Right renal cortex interstitium (tissue), 3 donors: Measurements from ENCODE around the gene PCBP1. TPM values are rescaled to one million over a fixed set of nuclear protein-coding genes. Genes with fewer than 3 reads are reported as not detected.
"Not testable (repeated sequence)": the region's sequence is repeated elsewhere in the genome, so short reads cannot be mapped to it uniquely, and the experiment has no call there.

Source experiments
- DNase-seq, 3 donors: peaks; one replicate each; pipeline ENCODE4 v3.0.0-alpha.2; 2013; ENCODE audit warnings: low read depth in 3 of 3, low spot score in 2 of 3
- polyA plus RNA-seq, 3 donors: library from polyadenylated mRNA; unstranded; fragments of 120-200 nt; gene quantifications; one replicate each; pipeline ENCODE4 v1.2.1, GENCODE V29; 2013; ENCODE audit not compliant: insufficient read length in 3 of 3

The PCBP1 gene
- polyA plus RNA-seq, 3 donors: 237 to 285 (median 260) TPM

DNA sequence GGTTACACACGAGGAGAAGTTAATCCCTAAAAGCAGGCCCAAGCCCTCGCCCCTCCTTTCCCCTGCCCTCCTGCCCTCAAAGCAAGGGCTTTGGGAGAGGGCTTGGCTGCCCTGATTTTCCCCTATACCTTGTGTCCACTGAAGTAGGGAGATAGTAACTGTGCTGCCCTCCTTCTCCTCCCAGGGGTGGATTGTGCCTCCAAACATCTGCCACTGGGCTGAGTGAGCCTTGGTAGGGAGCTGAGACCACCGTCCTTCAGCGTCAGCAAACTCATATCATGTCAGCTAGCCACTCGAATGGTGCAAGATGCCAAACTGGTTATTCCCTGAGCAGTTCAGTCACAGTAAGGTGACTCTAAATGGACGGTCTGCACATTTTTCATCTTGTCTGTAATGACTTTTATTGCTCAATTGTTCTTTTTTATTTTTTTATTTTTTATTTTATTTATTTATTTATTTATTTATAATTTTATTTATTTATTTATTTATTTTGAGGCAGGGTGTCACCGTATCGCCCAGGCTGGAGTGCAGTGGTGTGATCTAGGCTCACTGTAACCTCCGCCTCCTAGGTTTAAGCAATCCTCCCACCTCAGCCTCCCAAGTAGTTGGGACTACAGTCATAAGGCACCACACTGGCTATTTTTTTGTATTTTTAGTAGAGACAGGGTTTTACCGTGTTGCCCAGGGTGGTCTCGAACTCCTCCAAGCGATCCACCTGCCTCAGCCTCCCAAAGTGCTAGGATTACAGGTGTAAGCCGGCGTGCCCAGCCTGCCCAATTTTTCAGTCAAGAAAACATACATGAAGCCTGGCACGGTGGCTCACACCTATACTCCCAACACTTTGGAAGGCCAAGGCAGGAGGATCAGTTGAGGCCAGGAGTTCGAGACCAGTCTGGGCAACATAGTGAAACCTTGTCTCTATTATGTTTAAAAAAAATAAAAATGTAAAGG lies 8.7 kb downstream of the PCBP1 start:
- DNase-seq: no peak

DNA sequence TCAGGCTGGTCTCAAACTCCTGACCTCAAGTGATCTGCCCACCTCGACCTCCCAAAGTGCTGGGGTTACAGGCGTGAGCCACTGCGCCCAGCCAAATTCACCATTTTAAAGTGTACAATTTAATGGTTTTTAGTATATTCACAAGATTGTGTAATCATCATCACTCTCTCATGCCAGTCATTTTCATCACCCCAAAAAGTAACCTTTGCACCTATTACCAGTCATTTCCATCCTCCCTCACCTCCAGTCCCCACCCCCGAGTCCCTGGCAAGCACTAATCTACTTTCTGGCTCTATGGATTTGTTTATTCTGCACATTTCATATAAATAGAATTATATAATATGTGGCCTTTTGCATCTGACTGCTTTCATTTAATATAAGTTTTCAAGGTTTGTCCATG lies 10.8 kb downstream of the PCBP1 start:
- DNase-seq: no peak

DNA sequence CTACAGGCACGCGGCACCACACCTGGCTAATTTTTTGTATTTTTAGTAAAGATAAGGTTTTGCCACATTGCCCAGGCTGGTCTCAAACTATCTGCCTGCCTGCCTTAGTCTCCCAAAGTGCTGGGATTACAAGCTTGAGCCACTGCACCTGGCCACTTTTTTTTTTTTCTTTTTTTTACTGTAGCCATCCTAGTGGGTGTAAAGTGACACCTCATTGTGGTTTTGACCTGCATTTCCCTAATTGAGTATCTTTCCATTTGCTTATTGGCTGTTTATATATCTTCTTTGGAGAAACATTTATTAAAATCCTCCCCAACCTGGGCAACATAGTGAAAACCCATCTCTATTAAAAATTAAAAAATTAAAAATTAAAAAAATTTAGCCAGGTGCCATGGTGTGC lies 12.0 kb downstream of the PCBP1 start:
- DNase-seq: no peak

DNA sequence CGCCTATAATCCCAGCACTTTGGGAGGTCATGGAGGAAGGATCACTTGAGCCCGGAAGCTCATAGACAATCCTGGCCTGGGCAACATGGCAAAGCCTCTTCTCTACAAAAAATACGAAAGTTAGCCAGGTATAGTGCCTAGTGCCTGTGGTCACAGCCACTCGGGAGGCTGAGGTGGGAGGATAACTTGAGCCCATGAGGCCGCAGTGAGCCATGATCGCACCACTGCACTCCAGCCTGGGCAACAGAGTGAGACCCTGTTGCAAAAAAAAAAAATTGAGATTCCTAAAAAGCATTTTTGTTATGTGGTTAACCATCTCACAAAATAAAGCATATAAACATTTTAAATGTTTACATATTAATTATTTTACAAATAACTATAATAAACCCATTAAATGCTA lies 13.9 kb downstream of the PCBP1 start:
- no peak for DNase-seq

DNA sequence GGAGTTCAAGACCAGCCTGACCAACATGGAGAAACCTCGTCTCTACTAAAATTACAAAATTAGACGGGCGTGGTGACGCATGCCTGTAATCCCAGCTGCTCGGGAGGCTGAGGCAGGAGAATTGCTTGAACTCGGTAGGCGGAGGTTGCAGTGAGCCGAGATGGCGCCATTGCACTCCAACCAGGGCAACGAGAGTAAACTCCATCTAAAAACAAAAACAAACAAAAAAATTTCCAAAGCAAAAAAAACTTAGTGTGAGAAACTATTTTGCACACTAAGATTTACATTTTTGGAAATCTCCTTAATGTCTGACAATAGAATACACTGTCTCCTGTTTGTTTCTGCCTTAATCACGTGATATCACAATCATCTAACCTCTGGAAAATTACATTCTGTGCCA lies 14.4 kb downstream of the PCBP1 start:
- DNase-seq: not testable (repeated sequence)

DNA sequence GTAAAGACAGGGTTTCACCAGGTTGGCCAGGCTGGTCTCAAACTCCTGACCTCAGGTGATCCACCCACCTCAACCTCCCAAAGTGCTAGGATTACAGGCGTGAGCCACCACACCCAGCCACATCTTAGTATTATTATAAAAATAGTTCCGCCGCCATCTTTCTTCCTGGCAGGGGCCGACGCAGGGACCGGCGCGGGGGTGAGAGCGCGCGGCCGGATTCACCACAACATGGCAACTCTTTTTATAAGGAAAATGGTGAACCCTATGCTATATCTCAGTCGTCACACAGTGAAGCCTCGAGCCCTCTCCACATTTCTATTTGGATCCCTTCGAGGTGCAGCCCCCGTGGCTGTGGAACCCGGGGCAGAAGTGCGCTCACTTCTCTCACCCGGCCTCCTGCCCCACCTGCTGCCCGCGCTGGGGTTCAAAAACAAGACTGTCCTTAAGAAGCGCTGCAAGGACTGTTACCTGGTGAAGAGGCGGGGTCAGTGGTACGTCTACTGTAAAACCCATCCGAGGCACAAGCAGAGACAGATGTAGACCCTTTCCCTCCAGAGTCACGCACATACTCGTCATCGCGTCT lies 15.1 kb downstream of the PCBP1 start:
- DNase-seq: not testable (repeated sequence)

DNA sequence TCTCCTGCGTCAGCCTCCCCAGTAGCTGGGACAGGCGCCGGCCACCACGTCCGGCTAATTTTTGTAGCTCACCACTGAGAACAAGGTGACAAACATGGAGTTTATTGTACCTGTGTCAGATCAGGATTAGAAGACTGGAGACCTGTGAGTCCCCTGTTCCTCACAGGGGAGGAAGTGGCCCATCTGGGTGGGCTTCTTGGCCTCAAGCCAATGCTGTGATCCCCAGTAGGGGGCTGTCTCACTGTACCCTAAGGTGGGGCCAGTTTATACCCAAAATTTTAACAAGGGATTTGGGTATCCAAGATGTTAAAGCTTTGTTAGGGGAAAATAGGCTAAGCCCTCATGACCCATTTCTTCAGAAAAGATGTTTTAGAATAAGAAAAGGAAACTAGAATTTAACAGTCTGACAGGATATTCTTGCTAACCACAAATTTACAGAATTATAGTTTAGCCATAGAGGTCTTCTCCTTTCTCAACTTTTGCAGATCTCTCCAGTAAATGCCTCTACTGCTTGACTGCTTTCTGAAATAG lies 16.3 kb downstream of the PCBP1 start:
- DNase-seq: no peak

DNA sequence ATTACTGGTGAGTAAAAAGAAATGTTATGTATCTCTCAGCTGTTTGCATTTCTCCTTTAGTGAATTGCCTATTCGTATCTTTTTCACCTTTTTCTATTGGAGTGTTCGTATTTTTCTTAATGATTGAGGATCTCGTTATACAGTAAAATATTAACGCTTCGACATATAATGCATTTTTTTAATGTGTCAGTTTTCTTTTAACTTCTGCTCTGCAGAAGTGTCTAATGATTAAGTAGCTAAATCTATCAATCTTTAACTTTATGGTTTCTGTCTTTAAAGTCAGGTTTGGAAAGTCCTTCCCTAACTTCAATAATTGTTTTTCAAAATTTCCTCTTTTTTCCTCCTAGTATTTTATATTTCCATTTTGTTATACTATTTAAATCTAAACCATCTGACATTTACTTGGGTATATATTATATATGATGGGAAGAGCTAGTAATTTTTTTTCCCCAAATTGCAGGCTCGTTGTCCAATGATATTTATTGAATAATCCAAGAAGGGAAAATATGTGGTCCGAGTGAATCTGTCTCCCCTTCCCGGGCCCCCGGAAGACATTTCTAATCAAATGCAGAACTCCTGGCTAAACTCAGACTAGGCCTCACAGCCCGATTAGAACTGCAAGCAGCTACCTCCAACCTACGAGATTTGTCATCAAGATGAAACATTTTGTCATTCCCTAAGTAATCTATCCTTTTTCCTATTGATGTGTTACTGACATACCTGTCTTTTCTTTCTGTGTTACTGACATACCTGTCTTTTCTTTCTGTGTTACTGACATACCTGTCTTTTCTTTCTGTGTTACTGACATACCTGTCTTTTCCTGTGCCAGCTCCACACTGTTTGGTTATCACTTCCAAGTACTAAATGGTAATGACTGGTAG lies 17.2 kb downstream of the PCBP1 start:
- DNase-seq: no peak

DNA sequence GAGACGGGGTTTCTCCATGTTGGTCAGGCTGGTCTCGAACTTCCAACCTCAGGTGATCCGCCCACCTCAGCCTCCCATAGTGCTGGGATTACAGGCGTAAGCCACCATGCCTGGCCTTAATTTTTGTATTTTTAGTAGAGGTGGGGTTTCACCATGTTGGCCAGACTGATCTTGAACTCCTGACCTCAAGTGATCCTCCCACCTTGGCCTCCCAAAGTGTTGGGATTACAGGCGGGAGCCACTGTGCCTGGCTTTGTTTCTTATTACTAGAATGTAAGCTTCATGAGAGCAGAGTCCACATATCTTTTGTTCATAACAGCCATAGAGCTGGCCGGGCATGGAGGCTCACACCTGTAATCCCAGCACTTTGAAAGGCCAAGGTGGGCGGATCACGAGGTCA lies 18.9 kb downstream of the PCBP1 start:
- not testable (repeated sequence) for DNase-seq

DNA sequence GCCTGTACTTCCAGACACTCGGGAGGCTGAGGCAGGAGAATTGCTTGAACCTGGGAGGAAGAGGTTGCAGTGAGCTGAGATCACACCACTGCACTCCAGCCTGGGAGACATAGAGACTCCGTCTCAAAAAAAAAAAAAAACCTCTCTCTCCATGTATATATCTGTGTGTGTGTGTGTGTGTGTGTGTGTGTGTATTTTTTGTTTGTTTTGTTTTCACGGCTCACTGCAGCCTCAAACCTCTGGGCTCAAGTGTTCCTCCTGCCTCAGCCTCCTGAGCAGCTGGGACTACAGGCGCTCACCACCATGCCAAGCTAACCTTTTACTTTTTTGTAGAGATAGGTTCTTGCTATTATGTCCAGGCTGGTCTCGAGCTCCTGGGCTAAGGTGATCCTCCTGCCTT lies 23.1 kb downstream of the PCBP1 start:
- DNase-seq: not testable (repeated sequence)

DNA sequence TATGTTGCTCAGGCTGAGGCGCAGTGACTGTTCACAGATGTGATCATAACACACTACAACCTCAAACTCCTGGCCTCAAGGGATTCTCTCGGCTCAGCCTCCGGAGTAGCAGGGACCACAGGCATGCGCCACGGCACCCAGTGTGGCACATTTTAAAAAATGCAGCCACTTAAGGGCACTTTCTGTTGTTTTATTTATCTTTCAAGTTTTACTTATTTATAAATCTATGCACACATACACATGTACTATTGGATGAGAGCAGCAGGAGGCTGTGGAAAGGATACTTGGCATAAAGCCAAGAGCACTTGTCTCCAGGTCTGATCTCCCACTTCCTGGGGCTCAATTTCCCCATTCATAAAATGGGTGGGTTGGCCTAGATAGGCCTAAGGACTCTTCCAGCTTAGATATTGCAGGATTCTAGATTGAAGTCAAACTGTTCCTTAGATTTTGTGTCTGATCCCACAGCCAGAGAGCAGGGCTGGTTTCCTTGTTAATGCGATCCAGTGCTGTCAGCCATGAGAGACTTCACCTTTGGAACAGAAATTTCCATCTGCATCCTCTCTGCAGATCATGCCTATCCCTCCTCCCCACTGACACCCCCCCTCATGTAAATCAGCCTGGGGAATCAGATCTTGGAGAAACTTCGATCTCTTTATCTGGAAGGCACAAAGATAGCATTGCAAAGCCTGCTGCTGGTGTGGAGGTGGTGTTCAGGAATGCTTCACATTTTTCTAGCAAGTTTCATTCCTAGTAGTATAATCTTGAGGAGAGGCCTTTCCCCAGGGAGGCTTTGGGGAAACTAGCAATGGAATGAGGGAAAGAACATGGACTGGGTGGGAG lies 24.7 kb downstream of the PCBP1 start:
- no peak for DNase-seq

DNA sequence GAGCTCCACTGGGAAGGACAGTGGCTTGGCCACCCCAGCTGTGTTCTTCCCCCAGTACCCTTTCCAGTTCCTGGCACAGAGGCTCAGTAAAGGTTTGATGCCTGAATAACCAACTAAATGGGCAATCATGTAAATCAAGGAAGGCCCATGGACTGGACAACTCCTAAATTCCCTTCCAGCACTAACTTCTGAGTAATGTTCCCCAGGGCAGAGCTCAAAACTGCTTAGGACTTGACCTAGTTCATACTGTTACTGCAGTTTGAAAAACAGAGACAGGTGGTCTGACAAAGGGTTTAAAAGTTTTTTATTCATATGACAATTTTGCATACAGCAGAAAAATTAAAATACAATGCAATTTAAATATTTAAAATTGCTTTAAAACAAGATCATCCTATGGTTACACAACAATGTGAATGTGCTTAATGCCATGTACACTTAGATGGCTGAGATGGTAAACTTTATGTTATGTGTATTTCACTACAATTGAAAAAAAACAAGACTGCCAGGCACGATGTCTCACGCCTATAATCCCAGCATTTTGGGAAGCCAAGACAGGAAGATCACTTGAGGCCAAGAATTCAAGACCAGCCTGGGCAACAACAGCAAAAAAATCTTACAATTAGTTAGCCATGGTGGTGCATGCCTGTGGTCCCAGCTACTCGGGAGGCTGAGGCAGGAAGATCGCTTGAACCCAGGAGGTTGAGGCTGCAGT lies 26.2 kb downstream of the PCBP1 start:
- no peak for DNase-seq

DNA sequence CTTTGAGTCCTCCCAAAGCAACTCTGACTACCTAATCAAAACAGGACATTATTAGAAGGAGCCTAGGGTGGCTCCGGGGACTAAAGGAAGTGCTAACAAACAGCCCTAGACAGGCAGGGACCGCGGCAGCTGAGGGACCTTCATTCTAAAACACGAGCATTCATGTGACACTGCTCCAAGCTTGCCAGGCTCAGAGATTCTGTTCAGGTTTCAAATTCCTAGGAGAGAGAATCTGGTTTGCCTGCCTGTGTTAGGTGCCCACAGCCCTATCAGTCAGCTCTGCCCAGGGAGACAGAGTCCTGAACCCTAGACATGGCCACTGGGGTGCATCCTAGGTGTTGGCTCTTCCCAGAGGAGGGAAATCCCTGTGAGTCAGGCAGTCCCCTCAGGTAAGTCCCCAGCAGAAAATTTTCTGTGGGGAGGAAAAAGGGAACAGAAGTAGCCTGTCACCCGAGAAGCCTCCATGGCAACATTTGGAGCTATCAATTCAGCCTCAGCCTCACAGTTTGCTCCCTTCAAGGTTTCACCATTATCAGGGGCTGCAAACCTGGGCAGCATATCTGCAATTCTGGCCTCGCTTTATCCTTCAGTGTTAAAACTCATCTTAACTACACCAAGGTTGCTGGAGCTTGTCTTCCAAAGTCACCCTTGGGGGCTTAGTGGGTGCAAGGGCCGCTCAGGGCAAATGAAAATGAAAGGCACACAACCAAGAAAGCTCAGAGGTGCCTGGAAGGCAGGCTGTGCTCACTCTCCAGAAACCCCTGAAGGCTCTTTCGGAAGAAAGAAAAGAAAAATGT lies 28.6 kb downstream of the PCBP1 start:
- DNase-seq: no peak

DNA sequence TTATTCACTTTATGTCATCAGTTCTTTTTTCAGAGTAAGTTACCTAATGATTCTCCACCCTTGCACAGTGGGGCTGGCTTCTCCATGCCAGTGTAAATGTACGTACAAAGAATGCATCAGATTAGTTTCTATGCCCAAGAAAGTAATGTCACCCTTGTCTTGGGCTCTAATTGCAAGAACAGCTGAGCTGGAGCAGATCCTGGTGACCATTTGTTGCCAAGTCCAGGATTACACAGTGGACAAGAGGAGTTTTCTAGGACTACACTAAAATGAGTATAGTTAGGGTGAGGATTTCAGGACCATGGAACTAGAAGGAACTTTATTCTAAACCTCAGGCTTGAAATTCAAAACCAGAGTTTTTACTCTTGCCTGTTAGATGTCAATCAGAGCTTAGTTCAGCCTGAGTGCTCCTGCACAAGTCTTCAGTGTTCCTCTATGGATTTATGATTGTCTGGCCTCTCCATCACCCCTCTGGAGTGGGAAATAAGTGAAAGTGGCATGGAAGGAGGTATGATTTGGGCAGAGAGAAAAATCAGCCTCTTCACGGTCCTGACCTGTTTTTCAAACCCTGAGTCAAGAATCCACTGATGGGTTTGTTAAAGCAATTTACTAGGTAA lies 29.8 kb downstream of the PCBP1 start:
- no peak for DNase-seq

DNA sequence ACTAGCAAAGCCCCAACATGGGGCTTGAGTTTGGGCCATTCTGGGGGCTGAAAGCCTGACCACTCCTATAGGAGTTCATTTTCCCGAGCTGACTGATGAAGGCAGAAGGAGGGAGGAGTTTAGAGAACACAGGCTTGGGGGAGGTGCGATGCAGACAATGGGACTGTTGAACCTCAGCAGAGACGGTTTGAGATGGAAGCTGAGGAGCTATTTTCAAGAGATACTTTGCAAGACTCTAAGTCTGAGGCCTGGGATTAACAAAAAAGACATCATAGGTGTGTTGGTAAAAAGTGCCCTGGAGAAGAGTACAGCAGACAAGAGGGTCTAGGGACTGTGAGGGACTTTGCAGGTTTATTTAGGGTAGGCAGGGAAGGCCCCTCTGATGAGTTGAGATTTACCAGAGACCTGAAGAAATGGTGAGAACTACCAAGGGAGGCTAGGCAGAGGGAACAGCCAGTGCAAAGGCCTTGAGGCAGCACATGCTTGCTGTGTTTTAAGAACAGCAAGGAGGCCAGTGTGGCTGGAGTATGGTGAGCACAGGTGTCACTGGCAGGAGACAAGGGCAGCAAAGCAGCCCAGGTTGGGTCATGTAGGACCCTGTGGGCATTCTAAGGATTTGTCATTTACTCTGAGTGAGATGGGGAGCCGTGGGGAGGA lies 31.6 kb downstream of the PCBP1 start:
- DNase-seq: no peak

DNA sequence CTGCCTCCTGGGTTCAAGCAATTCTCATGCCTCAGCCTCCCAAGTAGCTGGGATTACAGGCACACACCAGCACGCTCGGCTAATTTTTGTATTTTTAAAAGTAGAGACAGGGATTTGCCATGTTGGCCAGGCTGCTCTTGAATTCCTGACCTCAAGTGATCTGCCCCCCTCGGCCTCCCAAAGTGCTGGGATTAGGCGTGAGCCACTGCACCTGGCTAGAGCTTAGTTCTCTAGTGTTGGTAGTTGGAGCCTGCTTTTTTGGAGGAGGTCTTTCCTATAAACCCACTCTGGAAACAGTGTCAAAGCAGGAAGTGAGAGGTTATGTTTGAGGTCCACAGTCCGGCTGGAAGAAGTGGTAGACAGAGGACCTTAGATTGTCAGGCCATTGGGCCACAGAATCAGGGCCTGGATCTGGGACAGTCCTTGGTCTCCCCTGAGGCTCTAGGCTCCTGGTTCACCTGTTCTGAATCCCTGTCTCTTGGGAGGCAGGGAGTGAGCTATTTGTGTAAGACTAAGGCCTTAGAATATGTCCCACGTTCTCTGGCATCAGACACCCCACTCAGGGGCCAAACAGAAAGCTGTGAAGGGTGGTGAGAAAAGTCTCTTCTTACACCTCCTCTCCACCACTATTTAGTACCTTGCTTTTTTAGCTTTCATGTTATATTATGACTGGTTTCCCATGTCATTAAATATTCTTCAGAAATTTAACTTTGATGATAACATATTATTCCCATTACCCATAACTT lies 34.5 kb downstream of the PCBP1 start:
- DNase-seq: no peak

DNA sequence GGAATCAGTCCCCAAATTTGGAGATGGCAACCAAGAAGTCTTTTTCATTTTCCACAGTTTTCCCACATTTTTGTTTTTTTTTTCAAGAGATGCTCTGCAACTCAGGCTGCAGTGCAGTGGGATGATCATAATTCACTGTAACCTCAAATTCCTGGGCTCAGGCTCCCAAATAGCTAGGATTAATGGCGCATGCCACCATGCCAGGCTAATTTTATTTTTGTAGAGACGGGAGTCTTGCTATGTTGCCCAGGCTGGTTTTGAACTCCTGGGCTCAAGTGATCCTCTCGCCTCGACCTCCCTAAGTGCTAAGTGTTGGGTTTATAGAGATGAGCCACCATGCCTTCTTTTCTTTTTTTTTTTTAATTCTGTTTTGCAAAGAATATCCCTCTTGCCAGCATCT lies 35.2 kb downstream of the PCBP1 start:
- no peak for DNase-seq
